ENCODE results near the gene PRSS57. TPM values are rescaled to one million over a fixed set of nuclear protein-coding genes. Genes with fewer than 3 reads are reported as not detected.

PRSS57 gene
- total RNA-seq, 2 experiments from 2014 or later: not detected

DNA sequence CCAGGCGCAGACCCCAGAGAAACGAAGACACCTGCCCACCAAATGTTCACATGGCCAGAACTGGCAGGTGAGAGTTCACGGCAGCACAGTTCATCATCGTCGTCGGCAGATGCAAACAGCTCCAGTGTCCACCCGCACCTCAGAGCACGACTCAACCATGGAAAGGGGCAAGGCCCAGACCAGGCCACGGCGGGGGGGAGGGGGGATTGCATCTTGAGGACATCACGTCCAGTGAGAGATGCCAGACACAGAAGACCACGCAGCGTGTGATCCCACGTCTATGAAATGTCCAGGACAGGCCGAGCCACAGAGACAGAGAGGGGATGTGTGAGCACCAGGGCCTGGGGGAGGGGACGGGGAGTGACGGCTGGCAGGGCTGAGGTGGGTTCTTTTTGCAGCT lies 39.6 kb downstream of the PRSS57 start:
- Mint-ChIP-seq H3K9me3 (no peaks in the 10 kb centered on the region), H3K36me3 (peaks cover 7% of the 10 kb centered on the region), H3K27me3 (no peaks in the 10 kb centered on the region), H3K4me3 (no peak overlapping the region), H3K27ac (no peak overlapping the region), H3K4me1 (peaks cover 14% of the 10 kb centered on the region)
- no peak for ATAC-seq (ENCODE audit: low read depth)
- POLR2A ChIA-PET: interaction anchor here (1.0 kb wide), 1 partner anchor 21 kb away, joined by 3 read pairs; no protein-coding TSS in a partner anchor
- DNase-seq: no peak

DNA sequence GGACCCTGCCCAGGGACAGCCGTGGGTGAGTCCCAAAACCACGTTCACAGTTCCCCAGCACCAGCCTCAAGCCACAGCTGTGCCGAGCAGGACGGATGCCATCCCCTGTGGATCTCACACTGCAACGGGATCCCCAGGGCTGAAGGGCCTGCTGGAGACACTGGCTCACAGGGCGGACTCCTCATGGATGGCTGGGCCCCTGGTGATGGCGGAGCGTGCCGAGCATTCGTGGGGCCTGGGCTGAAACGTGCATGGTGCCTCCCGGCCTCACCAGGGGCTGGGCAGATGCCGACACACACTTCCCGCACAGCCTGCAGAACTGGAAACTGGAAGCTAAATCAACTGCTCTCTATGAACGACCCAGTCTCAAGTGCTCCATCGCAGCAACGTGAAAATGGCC lies 41.8 kb downstream of the PRSS57 start:
- peaks cover 4% of the 10 kb centered on the region for H3K4me1 Mint-ChIP-seq
- H3K27me3 Mint-ChIP-seq: no peaks in the 10 kb centered on the region
- POLR2A ChIA-PET: no interaction called here
- DNase-seq: no peak
- peaks cover 2% of the 10 kb centered on the region for H3K36me3 Mint-ChIP-seq
- no peak overlapping the region for H3K27ac Mint-ChIP-seq
- H3K9me3 Mint-ChIP-seq: no peaks in the 10 kb centered on the region
- no peak for ATAC-seq (ENCODE audit: low read depth)
- H3K4me3 Mint-ChIP-seq: no peak overlapping the region

DNA sequence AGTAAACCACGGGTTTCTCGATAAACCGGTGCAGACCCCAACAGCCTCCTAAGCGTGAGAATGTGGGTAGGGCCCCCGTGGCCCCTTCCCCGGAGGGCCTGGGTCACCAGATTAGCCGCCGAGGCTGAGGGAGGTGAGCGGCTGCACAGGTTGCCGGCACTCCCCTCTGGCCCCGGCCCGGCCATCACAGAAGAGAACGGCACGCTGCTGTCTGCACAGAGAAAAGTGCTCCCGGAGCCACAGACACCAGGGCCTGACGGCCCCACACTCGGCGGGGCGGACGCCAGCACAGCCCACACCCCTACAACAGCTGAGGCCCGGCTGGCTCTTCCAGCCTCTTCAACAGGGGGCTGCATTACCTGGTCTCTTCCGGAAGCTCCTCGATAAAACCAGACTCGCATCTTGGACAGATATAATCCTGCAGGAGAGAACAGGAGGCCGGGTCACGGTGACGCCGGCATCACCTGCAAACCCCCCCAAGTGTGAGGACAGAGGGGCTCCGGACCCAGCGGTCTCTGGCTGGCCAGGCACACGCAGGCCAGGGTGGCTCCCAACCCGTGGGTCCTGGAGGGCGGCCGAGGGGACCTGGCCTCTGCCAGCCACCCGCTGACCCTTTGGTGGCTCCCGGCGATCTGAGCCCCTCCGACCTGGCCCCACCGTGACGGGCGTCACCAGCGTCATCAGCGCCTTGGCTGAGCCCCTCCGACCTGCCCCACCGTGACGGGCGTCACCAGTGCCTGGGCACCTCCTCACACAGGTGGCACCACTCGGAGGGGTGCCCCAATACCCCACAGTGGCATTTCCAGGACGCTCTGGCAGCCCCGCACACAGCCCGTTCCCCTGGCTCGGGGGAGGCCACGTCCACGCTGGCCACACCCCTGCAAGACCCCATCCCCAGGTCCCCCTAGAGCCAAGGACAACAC lies 42.5 kb downstream of the PRSS57 start:
- no peaks in the 10 kb centered on the region for H3K27me3 Mint-ChIP-seq

DNA sequence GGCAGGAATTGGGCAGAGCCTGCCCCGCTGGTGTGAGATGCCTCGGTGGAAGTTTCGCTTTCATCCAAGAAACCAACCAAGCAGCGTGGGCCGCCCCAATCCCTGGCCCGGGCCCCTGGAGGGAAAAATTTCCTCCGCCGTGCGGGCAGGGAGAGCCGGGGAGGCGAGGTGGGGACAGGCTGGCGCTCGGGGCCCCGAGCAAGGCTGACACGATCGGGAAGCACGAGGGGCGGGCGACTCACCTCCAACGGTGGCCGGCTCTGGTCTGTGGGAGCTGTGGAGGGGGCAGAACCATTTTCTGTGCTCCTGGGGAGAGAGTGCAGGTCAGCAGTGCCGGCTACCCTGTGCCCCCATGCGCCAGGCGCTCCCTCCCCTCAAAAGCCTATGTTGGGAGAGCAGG lies 43.3 kb downstream of the PRSS57 start:
- Mint-ChIP-seq H3K27ac (no peak overlapping the region), H3K36me3 (peaks cover 2% of the 10 kb centered on the region), H3K4me1 (peaks cover 4% of the 10 kb centered on the region), H3K4me3 (no peak overlapping the region), H3K27me3 (no peaks in the 10 kb centered on the region), H3K9me3 (no peaks in the 10 kb centered on the region)
- no peak for ATAC-seq (ENCODE audit: low read depth)
- POLR2A ChIA-PET: no interaction called here
- DNase-seq: no peak

More for the DNA sequence above, 42.5 kb downstream of the PRSS57 start:
- POLR2A ChIA-PET: no interaction called here
- peaks cover 4% of the 10 kb centered on the region for H3K4me1 Mint-ChIP-seq
- DNase-seq (no peak), ATAC-seq (ENCODE audit: low read depth) (no peak)
- H3K9me3 Mint-ChIP-seq: no peaks in the 10 kb centered on the region
- no peak overlapping the region for H3K4me3 Mint-ChIP-seq
- no peak overlapping the region for H3K27ac Mint-ChIP-seq
- H3K36me3 Mint-ChIP-seq: peaks cover 2% of the 10 kb centered on the region

DNA sequence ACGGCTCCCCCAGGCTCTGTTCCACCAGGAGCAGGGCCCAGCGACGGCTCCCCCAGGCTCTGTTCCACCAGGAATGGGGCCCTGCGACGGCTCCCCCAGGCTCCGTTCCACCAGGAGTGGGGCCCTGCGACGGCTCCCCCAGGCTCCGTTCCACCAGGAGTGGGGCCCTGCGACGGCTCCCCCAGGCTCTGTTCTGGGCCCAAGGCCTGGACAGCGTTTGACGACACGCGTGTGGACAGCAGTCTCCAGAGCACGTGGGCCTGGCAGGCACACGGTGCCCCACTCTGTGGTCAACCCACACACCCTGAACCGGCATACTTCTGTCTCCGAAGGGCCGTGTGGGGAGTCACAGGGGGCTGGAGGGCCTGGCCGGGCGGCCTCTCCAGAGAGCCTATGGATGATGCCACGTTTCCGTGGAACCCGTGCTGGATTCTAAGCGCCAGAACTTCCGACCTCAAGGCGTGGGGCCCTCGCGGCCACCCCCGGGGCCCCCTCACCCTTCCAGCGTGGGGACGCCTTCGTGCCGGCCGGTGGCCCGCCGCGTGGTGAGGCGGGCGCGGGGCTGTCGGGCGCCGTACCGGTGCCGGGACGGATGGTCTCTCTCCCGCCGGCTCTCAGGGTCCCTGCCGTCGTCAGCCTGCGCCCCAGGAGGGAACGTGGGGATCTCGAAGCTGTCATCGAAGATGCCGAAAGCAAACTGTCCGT lies 44.0 kb downstream of the PRSS57 start:
- no peak for DNase-seq
- peaks cover 3% of the 10 kb centered on the region for H3K4me1 Mint-ChIP-seq
- no peak for ATAC-seq (ENCODE audit: low read depth)
- POLR2A ChIA-PET: no interaction called here
- no peak overlapping the region for H3K27ac Mint-ChIP-seq
- no peaks in the 10 kb centered on the region for H3K9me3 Mint-ChIP-seq
- no peaks in the 10 kb centered on the region for H3K27me3 Mint-ChIP-seq
- H3K4me3 Mint-ChIP-seq: no peak overlapping the region
- peaks cover 2% of the 10 kb centered on the region for H3K36me3 Mint-ChIP-seq

DNA sequence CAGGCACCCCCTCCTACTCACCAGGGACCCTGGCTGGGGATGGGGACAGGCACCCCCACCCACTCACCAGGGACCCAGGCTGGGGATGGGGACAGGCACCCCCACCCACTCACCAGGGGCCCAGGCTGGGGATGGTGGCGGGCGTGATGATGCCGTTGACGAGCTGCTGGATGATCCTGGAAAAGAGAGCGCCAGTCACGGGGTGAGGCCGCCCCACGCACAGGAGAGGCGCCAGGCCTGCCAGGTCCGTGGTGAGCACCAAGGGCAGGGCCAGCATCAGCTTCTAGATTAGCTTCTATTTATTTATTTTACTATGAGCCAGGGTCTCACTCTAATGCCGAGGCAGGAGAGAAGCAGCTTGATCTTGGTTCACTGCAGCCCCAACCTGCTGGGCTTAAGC lies 45.1 kb downstream of the PRSS57 start:
- ATAC-seq (ENCODE audit: low read depth): no peak
- no peak overlapping the region for H3K4me3 Mint-ChIP-seq
- no peak for DNase-seq
- no peak overlapping the region for H3K27ac Mint-ChIP-seq
- H3K36me3 Mint-ChIP-seq: peaks cover 2% of the 10 kb centered on the region
- no peaks in the 10 kb centered on the region for H3K27me3 Mint-ChIP-seq
- no peaks in the 10 kb centered on the region for H3K9me3 Mint-ChIP-seq
- peaks cover 2% of the 10 kb centered on the region for H3K4me1 Mint-ChIP-seq
- POLR2A ChIA-PET: no interaction called here

DNA sequence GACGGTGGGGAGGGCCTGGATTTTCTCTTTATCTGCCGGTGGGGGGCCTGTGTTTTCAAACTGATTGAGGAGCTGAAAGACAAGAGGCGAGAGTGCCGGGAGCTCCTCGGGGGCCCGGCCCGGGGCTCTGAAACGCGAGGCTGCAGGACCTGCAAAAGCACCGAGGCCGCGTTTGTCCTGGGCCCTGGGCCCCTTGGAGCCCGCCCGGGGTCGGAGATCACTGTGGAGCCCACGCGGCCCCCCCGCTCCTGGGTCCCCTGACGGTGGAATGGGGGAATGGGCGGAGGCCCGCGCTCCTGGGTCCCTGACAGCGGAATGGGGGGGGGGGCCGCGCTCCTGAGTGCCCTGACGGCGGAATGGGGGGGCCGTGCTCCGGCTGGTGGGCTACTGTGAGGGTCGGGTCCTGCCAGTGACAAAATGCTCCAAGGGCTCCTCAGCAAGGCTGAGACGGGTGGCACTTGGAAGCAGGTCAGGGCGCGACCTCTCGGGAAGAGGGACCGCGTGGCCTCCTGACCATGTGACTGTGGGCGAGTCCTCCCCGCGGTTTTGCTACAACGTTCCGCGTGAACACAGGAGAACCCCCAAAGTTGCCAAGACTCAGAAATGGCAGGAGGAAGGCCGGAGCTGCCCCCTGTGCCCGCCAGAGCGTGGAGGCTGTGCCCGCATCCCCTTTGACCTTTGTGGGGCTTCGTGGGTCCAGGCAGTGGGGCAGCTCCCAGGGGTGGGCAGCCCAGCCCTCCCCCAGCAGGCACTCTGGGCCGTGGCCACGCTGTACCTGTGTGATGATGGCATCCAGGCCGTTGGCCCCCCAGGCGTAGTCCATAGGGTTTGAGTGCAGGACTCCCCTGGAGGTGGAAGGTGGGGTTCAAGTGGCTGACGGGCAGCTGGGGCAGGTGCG lies 46.1 kb downstream of the PRSS57 start:
- ATAC-seq (ENCODE audit: low read depth): no peak
- POLR2A ChIA-PET: interaction anchor here (0.5 kb wide), 1 partner anchor 16 kb away, joined by 3 read pairs; the partner anchor contains the start of gene POLRMT
- Mint-ChIP-seq H3K9me3 (no peaks in the 10 kb centered on the region), H3K36me3 (peaks cover 2% of the 10 kb centered on the region), H3K27me3 (no peaks in the 10 kb centered on the region), H3K27ac (no peak overlapping the region), H3K4me1 (no peaks in the 10 kb centered on the region), H3K4me3 (no peak overlapping the region)
- DNase-seq: no peak

DNA sequence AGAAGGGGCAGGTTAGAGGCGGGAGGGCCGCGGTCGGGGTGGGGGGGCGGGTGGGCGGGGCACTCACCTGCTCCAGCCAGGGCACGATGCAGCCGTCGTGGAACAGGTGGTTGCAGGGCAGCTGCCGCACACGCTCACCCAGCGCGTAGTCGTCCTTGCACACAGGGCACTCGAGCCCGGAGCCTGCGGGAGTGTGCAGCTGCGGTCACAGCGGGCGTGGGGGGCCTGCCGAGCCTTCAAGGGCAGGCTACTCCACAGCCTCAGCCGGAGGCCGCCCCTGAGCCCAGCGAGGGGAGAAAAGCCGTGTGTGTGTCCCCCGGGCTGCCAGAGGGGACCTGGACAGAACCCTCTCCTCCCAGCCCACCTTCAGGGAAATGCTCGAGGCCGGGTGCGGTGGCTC lies 46.9 kb downstream of the PRSS57 start:
- POLR2A ChIA-PET: interaction anchor here (0.5 kb wide), 1 partner anchor 15 kb away, joined by 3 read pairs; the partner anchor contains the start of gene POLRMT
- Mint-ChIP-seq H3K36me3 (peaks cover 2% of the 10 kb centered on the region), H3K4me1 (no peaks in the 10 kb centered on the region), H3K27me3 (no peaks in the 10 kb centered on the region), H3K4me3 (no peak overlapping the region), H3K27ac (no peak overlapping the region), H3K9me3 (no peaks in the 10 kb centered on the region)
- DNase-seq (no peak), ATAC-seq (ENCODE audit: low read depth) (no peak)

DNA sequence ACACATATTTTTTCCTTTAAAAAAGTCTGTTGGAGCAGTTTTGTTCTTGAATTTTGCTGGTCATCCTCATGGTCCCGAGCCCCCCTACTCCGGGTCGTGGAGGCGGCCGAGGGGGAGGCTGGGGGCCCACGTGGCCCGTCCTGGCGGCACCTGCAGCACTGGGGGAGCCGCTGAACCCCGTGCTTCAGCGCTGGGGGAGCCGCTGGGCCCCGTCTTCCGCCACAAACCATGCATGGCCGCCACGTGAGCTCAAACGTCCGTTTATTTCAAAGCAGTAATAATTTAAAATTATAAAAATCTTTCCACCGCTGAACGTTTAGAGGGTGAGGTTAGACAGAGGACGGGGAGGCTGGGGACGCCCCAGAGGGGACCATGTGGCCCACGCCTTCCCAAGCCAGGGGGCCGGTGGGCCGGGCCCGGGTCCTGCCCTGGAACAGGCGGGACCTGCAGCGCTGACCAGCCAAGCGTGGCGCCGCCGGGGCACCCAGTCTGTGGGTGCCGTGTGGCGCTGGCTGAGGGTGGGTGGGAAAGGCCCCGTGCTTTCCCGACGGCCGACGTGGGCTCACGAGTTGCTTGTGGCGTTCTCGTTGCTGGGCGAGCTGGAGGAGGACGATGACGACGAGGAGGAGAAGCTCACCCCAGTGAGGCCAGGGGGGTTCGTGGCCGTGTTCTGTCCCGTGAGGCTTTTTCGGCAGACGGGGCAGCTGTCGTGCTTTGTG lies 47.5 kb downstream of the PRSS57 start:
- DNase-seq (no peak), ATAC-seq (ENCODE audit: low read depth) (no peak)
- H3K36me3 Mint-ChIP-seq: peaks cover 2% of the 10 kb centered on the region
- no peak overlapping the region for H3K4me3 Mint-ChIP-seq
- POLR2A ChIA-PET: interaction anchor here (1.2 kb wide), 1 partner anchor 12 kb away, joined by 5 read pairs; no protein-coding TSS in a partner anchor
- H3K9me3 Mint-ChIP-seq: no peaks in the 10 kb centered on the region
- no peak overlapping the region for H3K27ac Mint-ChIP-seq
- no peaks in the 10 kb centered on the region for H3K4me1 Mint-ChIP-seq
- no peaks in the 10 kb centered on the region for H3K27me3 Mint-ChIP-seq

DNA sequence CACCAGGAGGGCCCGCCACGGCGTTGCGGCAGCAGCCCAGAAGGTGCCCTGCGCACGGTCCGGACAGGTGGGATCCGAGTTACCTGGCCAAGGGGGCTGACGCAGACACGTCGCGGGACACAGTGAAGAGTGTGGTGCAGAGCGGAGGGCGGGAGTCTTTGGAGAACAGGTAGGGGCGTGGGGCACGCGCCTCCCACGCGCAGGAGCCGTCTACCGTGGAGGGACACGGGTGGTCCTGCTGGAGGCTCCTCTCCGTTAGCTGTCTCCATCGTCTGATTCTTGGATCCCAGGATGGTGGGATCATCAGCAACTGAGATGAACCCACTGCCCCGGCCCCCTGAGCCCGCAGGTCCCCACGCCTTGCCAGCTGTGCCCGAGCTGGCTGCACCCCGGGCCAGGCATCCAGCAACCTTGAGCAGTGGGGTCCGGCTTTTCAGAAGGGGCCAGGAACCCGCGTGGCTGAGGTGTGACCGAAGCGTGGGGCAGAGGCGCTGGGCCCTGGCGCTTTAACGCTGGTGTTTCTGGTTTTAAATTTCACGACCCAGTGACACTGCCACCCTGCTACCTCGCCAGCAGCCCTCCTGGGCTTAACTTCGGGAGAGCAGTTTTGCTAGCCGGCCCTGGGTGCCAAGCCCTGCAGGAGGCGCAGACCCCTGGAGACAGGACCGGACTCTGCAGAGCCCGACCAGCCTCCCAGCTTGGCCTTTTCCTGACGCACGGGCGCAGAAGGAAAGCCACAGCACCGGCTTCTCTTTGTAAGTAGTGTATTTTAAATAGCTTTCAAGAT lies 48.3 kb downstream of the PRSS57 start:
- no peak overlapping the region for H3K27ac Mint-ChIP-seq
- no peaks in the 10 kb centered on the region for H3K27me3 Mint-ChIP-seq
- no peak for ATAC-seq (ENCODE audit: low read depth)
- POLR2A ChIA-PET: interaction anchor here (1.2 kb wide), 1 partner anchor 12 kb away, joined by 5 read pairs; no protein-coding TSS in a partner anchor
- peaks cover 2% of the 10 kb centered on the region for H3K36me3 Mint-ChIP-seq
- H3K4me3 Mint-ChIP-seq: no peak overlapping the region
- no peaks in the 10 kb centered on the region for H3K4me1 Mint-ChIP-seq
- no peaks in the 10 kb centered on the region for H3K9me3 Mint-ChIP-seq
- DNase-seq: no peak

DNA sequence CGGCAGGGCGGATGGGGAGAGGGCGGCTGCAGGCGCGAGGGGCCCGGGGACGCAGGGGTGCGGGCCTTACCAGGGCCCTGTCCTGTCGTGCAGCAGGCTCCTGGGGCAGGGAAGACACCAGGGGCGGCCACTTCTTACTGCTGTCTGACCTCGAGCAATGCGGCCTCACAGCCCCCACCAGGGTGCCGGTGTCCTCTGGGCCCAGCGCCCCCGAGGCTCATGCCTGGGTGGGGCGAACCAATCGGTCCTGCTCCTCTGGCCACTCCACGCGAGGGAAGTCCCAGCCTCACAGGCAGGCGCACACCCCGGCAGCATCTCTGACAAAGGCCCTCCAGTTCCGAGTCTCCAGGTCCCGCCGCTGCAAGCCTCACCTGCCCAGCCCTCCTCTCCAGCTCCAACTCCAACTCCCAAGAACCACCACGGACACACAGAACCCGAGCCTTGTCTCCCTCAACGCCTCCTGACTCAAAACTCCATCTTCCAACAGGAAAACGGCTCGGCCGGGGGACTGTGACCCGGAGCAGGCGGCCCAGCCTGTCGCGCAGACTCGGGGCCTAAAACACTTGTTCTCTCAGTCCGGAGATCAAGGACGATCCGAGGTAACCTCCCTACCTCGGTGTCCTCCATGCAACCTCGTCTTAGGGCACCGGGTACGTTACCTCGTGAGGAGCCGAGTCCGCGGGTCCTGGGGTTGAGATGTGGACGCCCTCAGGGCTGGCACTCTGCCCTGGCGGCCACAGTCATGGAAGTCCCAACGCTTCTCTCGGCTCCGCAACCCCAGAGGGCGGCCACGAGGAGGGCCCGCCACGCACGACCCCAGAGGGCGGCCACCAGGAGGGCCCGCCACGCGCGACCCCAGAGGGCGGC lies 49.1 kb downstream of the PRSS57 start:
- no peaks in the 10 kb centered on the region for H3K4me1 Mint-ChIP-seq
- peak; percentile 10 for ATAC-seq (ENCODE audit: low read depth)
- DNase-seq: no peak
- H3K36me3 Mint-ChIP-seq: peaks cover 2% of the 10 kb centered on the region
- no peaks in the 10 kb centered on the region for H3K27me3 Mint-ChIP-seq
- H3K4me3 Mint-ChIP-seq: no peak overlapping the region
- H3K27ac Mint-ChIP-seq: peak overlapping the region; percentile 67
- no peaks in the 10 kb centered on the region for H3K9me3 Mint-ChIP-seq
- POLR2A ChIA-PET: interaction anchor here (1.2 kb wide), 1 partner anchor 13 kb away, joined by 5 read pairs; no protein-coding TSS in a partner anchor

Data from activated naive CD8-positive, alpha-beta T cell treated with anti-CD3 and anti-CD28 coated beads, Interleukin-2, amount 10 ng/mL, durations not matched to agents 7 days and 5 days (primary cell).